ENCODE data around the gene WDR48. TPM values are rescaled to one million over a fixed set of nuclear protein-coding genes. Genes with fewer than 3 reads are reported as not detected.

The WDR48 gene
- total RNA-seq, 1 experiment from 2014 or later, result 15.0 TPM

DNA sequence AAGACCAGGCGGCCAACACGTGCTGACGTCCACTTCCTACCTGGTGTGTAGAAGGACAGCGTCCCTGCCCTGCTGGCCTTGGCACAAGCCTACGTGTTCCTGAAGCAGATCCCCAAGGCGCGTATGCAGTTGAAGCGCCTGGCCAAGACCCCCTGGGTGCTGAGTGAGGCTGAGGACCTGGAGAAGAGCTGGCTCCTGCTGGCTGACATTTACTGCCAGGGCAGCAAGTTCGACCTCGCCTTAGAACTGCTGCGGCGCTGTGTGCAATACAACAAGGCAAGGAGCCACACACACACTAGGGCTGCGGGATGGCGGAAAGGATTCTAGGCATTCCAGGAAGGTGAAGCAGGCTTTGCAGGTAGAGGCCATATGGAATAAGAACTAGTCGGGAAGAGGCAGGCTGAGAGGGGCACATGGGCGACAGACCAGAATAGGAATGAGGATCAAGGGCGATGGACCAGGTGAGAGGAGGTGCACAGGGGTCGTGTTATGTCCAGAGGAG, 85.7 kb downstream of the WDR48 start:
- DNase-seq (ENCODE audit: extremely low read depth, low read depth), result no peak

DNA sequence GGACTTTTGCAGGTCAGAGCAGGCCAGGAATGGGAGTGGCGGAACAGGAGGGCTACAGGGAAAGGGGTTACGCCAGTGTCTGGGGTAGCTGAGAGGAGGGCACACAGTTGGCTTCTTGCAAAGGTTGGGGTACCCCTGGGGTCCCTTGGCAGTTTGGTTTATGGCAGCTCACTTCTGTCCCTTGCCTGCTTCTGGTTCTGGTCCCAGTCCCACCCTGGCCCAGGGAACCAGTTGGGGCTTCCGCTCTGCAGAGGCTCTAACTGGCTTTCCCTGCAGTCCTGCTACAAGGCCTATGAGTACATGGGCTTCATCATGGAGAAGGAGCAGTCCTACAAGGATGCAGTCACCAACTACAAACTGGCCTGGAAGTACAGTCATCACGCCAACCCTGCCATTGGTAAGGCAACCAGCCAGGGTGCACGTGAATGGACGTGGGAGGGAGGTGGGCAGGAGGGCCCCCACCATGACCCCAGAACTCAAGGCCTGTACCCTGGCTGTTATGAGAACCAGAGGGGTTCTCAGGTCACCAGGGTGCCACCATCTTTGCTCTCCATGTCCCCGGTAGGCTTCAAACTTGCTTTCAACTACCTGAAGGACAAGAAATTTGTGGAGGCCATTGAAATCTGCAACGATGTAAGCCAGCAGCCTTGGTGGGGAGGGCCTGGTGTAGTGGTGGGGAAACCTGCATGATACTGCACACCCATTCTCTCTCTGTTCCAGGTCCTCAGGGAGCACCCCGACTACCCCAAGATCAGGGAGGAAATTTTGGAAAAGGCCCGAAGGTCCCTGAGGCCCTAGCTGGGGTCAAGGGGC, 86.4 kb downstream of the WDR48 start:
- DNase-seq (ENCODE audit: extremely low read depth, low read depth), result no peak

DNA sequence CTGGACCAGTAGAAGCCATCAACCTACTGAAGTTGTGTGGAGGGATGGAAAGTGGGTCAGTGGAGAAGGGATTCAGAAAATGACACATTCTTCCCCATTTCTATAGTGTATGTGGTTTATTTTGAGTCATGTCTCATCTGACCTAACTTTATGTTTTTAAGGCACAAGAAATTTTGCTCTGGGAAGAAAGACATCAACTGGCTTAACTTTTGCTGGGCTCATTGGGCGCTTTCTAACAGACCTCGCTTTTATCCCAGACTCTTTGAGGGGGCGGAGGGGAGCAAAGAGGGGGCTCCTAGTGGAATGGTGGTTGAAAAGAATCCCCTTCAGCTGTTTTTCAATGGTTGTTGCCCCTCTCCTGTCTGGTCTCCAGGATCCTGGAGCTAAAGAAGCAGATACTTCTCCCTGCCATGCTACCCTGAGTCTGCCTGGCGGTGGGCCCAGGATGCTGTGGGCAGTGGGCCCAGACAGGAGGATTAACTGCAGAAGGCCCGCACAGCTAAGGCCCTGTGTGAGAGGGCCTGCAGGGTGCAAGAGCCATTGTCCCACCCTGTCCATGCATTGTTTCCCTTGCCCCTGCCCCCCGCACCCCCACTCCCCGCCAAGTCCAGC, 87.1 kb downstream of the WDR48 start:
- no peak for DNase-seq (ENCODE audit: extremely low read depth, low read depth)

DNA sequence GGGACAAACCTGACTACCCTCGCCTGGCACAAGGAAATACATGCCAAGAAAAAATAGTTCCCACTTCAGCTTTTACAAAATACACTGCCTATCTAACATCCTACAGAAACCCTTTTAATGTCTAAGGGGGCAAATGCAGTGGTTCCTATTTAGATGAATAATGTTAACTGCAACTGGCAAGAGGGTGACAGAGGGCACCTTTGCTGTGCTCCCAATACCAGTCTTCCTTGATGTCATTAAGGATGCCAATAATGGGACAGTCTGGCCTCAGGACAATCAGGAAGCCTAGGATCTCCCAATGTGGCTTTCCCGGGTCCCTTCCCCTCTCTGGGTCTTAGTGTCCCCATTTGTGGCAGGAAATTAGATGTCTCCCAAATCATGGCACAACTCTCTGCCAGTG, 87.6 kb downstream of the WDR48 start:
- no peak for DNase-seq (ENCODE audit: extremely low read depth, low read depth)

DNA sequence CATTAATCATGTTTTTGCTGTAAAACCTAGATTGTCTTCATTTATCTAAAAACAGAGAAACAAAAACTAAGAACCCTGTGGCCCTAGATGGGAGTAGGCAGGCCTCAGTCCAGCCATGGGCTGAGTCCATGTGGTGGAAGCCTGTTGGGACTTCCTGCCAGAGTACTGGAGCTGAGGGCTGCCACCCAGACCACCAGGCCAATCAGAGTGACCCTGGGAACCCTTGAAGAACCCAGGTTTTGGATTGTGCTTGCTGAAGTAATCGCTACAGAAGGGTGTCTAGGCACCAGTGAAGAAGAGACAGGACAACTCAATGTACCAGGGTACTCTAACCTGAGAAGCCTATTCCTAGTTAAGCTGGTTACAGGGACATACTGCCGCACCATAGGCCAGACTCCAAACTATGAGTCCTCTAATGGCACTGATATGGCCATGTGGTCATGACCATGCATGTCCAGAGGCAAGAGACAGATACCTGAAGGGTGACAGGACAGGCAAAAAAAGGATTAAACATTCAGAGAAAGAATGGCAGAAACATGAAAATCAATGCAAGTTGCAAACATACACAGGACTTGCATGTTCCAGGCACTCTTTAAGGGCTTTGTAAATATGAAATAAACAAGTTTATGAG, 88.6 kb downstream of the WDR48 start:
- DNase-seq (ENCODE audit: extremely low read depth, low read depth), result no peak

DNA sequence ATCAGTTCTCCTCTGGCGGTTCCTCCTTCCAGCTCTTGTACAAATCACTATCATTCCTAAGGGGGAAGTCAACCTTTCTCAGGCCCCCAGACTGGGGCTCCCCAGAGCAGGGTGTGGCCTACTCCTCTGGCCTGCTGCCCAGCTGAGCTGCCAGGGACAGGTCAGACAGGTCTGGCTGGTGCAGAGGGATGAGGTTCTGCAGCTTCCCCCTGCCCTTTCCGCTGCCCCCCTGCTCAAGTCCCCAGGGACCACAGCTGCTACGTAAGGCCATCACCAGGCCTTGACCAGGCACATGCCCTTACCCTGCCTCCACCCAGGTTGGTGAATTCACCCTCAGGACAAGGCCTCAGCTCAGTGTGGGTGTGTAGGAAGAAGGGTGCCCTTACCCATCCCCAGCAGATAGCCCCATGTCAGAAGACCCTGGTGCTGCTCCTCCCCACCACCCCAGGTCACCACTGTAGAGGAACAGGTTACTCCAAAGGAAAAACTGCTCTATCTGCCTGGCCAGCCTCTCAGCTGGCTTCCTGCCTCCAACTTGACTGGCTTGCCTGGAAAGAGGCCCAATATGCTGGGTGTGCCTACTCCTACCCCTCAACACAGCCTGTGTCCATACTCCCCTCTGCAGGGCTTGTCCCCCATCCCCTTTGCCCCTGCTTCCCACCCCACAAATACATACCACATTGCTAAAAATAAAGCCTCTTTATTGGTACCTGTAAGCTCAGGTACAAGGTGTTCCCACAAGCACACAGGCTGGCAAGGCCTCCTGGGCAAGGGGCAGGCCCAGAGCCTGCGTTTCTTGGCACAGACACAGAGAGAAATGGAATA, 89.6 kb downstream of the WDR48 start:
- no peak for DNase-seq (ENCODE audit: extremely low read depth, low read depth)

DNA sequence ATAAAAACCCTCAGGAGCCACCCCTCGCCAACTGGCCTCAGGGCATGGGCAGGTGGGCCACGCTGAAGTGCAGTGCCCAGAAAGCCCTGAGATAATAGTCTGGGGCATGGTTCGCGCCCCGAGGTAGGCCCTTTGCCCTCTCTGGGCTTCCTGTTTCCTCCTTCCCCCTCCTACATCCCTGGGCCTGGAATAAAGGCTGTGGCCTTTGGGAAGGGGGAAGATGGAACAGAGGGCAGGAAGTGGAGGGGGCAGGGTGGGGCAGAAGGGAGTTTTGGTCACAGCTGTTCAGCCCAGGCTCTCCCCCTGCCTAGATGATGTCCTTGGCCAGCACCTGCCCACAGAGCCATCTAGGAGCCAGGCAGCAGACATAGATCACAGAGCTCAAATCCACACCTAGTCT, 90.3 kb downstream of the WDR48 start:
- DNase-seq (ENCODE audit: extremely low read depth, low read depth), result no peak

DNA sequence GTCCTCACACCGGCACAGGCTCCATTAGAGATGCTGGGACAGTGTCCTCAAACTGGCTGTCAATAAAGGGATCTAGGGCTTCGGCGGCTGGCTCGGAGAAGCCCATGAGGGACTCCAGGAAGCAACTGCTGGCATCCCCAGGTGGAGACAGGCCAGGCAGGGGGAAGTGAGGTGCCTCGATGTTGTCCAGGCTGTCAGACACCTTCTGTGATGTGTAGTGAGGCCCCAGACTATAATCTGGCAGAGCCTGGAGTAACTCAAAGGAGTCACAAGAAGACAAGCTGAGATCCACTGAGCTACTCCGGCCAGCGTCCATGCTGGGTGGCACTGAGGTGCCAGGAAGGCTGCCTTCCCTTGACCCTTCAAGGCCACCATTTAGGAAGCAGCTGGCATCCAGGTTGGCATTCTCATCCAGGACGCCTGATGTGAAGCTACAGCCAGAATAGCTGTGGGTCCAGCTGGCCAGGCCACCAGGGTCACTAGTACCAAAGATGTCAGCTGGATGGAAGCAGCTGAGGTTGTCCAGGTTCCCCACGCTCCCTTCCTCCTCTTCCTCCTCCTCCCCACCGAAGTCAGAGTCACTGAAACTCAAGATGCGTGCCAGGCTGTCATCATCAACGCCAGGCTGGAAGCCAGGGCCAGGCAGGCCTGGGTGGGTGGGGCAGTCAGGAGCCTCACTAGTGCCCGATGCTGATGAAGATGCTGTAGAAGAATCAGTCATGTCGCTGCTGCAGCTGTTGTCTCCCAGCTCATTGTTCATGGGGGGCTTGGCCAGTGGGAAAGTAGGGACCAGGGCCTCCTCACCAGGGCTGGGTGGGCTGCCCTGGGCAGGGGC, 91.5 kb downstream of the WDR48 start:
- no peak for DNase-seq (ENCODE audit: extremely low read depth, low read depth)

DNA sequence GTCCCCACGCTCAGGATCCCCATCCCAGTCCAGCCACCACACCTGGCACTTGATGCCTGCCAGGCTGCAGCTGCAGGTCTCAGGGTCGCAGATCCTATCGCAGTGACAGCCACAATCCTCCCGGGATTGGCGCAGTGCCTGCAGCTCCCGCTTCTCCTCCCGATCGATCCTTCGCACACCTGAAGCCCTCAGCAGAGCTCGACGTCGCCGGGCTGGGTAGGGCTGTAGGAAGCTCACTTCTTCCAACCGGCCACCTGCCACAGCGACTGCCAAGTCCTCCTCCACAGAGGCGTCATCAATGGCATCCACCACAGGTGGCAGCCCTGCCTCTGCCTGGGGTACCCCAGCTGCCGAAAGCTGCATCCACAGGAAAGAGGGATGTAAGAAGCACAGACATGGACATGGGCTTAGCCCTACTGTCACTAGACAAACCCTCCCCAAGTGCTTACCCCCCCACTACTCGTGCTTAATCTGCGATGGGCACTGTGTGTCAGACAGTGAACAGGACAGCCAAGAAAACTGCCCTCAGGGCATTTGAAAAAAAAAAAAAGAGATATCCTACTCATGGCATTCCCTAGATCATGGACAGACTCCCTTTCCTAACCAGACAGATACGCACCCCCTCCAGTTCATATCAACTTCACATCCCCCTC, 92.4 kb downstream of the WDR48 start:
- no peak for DNase-seq (ENCODE audit: extremely low read depth, low read depth)

DNA sequence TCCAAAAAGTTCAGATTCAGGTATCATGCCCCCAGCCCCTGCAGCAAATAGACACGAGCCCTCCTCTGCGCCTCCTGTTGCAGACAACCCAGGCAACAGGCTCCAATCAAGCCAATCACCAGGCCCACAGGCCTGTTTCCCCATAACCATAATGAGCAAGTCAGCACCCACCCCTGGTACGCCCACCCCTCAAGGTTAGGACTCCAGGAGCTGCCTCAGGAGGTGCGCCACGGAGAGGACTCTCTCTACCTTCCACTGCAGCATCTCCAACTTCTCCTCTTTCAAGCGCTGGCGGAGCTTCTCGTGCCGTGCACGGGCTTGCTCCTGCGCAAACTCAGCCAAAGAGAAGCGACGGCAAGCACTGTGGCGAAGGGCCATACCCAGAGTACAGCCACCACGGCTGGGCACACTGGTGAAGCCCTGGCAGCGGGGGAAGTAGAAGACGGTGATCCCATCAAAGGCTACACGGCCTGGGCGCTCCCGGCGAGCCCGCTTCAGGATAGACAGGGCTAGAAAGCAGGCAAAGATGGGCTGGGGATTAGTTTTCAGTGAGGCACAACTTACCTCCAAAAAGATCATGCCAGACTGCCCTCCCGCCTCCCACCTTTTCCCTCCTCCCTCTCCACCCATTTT, 93.0 kb downstream of the WDR48 start:
- DNase-seq (ENCODE audit: extremely low read depth, low read depth), result no peak

DNA sequence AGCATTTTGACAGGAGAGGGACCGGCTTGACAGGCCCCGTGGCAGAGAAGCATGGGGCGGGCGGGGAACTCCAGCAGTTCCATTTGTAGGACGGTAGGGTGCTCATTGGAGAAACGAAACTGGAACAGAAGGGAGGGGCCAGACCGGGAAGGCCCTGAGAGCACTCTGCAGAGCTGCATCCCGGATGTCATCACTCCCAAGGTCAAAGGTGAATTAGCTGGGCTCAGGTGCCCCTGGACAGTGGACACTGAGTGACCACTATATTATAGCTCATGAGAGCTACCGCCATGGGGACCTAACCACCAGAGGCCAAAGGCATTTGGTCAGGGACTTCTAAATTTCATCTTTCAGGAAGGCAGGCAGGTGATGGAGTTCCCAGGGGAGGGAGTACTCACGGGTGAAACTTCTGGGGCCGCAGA, 94.3 kb downstream of the WDR48 start:
- DNase-seq (ENCODE audit: extremely low read depth, low read depth), result no peak

Small RNA genes within 50 kb of the gene (small RNA-seq; reads per million reads assigned to genes)
- 0 reads per million in 2 experiments for gene RNU6-1227P

Other genes with a start within 250 kb of the WDR48 start
- not detected in 2 replicates for gene SCN10A, start 235.8 kb upstream of the WDR48 start, total RNA-seq (2014; rRNA removed; shearing (Covaris generic))
- not detected in 2 replicates for gene SCN11A, start 72 bp upstream of the WDR48 start, total RNA-seq (2014; rRNA removed; shearing (Covaris generic))
- gene GORASP1, start 55.6 kb downstream of the WDR48 start, total RNA-seq (2014; rRNA removed; shearing (Covaris generic)), result 16.4 and 22.3 TPM in 2 replicates
- gene TTC21A, start 55.7 kb downstream of the WDR48 start, total RNA-seq (2014; rRNA removed; shearing (Covaris generic)), result 0.95 and 1.2 TPM in 2 replicates
- gene CSRNP1, start 101.6 kb downstream of the WDR48 start, total RNA-seq (2014; rRNA removed; shearing (Covaris generic)), result 7.6 and 8.6 TPM in 2 replicates
- not detected in 2 replicates for gene XIRP1, start 140.6 kb downstream of the WDR48 start, total RNA-seq (2014; rRNA removed; shearing (Covaris generic))
- not detected in 2 replicates for gene CX3CR1, start 228.0 kb downstream of the WDR48 start, total RNA-seq (2014; rRNA removed; shearing (Covaris generic))